ENCODE data around the gene WIZ. TPM values are rescaled to one million over a fixed set of nuclear protein-coding genes. Genes with fewer than 3 reads are reported as not detected.

WIZ gene
- total and polyA plus RNA-seq, 5 donors from 2014 or later, result 0.25 to 17.6 (median 1.0) TPM

DNA sequence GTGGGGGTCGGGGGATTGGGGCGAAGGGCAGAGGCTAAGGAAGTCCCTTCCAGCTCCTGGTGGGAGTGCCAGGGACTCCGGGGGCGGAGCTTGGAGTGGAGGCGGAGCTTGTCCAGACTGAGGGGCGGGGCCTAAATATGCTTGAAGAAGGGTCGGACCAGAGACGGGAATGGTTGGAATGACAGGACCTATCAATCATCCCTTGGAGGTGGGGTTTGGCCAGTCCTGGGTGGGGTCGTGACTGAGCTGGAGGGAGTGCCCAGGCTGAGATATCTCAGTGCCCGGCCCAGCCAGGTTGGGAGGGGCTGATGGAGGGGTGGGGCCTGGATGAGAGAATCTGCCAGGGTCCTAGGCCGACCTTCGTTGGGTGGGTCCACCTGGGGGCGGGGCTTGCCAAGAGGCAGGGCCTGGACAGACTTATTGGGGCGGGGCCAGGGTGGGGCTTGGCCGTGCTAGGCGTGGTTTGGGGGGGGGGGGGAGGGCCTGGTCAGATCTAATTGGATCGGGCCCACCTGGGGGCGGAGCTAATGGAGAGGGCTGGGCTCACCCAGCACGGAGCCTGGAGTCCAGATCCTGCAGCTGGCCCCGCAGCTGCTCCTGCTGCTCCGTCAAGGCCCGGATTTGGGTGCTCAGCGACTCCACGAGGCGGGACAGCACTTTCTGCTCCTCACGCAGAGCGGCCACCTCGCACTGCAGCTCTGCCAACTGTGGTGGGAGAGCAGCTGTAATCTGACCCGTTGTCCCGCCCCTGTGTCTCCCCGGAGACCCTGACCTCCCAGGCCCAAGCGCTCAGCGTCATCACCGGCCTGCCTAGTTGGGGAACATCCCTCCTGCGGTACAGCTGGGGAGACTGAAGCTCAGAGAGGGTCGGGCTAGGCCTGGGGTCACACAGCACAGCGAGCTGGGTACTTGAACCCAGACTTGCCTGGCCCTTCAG is 2.6 kb upstream of the WIZ start:
- H3K27ac ChIP-seq (ENCODE audit: insufficient read depth, low read length, poor library complexity, severe bottlenecking), result peak overlapping the region; percentile 23
- Mint-ChIP-seq H3K4me3 (peak overlapping the region in 1 of 4 donors; percentile 48), H3K36me3 (peaks cover 32% of the 10 kb centered on the region), H3K4me1 (peaks cover 0 to 35% (median 24%) of the 10 kb centered on the region in 4 donors), H3K27ac (no peak overlapping the region), H3K9me3 (peaks cover 0 to 3% (median 0%) of the 10 kb centered on the region in 7 donors), H3K27me3 (peaks cover 9% of the 10 kb centered on the region)
- H3K4me1 ChIP-seq (ENCODE audit: control insufficient read depth, insufficient read depth, low read length, poor library complexity, severe bottlenecking), result peaks cover 12% of the 10 kb centered on the region
- no peak overlapping the region for H3K4me3 ChIP-seq (ENCODE audit: low read depth, low read length)
- H3K9me3 ChIP-seq (ENCODE audit: control insufficient read depth in 2 of 2, low read length in 2 of 2), result no peaks in the 10 kb centered on the region
- H3K27me3 ChIP-seq (ENCODE audit: control insufficient read depth, insufficient read depth, low read length), result no peaks in the 10 kb centered on the region
- DNase-seq, result no peak
- no peak for ATAC-seq (ENCODE audit: low read depth in 2 of 2)
- peaks cover 48% of the 10 kb centered on the region for H3K36me3 ChIP-seq (ENCODE audit: control insufficient read depth, insufficient read depth, low read length)

DNA sequence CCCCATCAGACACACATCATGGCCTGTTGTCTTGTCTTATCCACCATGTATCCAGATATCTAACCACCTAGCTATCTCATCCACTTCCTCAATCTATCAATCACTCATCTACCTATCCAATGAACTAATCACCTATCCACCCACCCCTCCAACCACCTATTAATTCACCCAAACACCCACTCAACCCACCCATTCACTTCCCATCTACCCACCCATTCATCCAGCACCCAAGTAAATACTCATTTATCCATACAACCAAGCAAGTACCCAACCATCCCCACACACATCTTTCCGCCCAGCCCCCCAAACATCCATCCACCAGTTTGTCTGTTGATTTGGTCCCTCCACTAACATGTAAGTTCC is 753 bp upstream of the WIZ start:
- H3K27ac ChIP-seq (ENCODE audit: insufficient read depth, low read length, poor library complexity, severe bottlenecking), result peak overlapping the region; percentile 77
- Mint-ChIP-seq H3K27ac (peak overlapping the region; percentile 88 to 96 (median 93)), H3K9me3 (peaks cover 0 to 3% (median 0%) of the 10 kb centered on the region in 7 donors), H3K4me1 (peaks cover 0 to 37% (median 25%) of the 10 kb centered on the region in 4 donors), H3K4me3 (peak overlapping the region; percentile 83 to 90 (median 88)), H3K36me3 (peaks cover 30% of the 10 kb centered on the region), H3K27me3 (peaks cover 9% of the 10 kb centered on the region)
- ATAC-seq (ENCODE audit: low read depth in 2 of 2), result no peak
- no peaks in the 10 kb centered on the region for H3K9me3 ChIP-seq (ENCODE audit: control insufficient read depth in 2 of 2, low read length in 2 of 2)
- peaks cover 36% of the 10 kb centered on the region for H3K36me3 ChIP-seq (ENCODE audit: control insufficient read depth, insufficient read depth, low read length)
- H3K4me3 ChIP-seq (ENCODE audit: low read depth, low read length), result no peak overlapping the region
- peaks cover 12% of the 10 kb centered on the region for H3K4me1 ChIP-seq (ENCODE audit: control insufficient read depth, insufficient read depth, low read length, poor library complexity, severe bottlenecking)
- no peaks in the 10 kb centered on the region for H3K27me3 ChIP-seq (ENCODE audit: control insufficient read depth, insufficient read depth, low read length)
- no peak for DNase-seq

DNA sequence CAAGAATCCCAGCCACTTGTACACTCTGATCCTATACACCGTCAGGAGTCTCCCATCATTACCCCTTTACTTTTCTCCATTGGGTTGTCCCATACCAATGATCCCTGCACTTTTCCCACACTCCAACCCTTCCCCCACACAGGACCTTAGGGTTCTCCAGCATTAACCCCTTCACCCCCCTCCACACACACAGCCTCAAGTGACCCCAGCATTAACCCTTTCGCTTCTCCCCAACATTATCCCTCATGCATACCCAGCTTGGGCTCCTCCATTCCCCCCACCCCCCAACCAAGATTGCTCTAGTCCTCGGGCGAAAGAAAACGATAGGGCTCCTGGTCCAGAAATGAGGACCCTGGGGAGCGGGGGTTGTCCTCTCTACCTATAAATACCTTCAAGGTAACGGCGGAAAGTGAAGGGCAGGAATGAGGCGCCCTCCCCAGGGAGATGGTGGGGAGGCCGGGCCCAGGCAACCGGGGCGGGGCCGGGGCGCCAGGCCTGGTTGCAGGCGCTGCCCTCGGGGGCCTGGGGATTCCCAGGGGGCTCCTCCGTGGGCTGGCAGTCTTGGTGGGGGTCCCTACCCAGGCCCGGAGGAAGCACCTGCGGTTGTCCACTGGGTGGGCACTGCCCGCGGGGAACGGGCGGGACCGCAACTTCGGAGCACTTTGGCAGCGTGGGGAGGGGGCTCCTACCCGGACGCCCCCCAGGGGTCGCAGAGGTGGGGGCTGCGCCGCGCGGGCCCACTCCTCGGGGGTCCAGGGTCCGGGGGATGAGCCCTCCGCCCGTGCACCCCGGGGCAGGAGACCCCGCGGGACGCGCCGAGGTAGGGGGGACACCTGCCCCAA is 757 bp downstream of the WIZ start:
- H3K9me3 Mint-ChIP-seq, result no peaks in the 10 kb centered on the region
- no peaks in the 10 kb centered on the region for H3K27me3 ChIP-seq (ENCODE audit: control insufficient read depth, insufficient read depth, low read length)
- peak overlapping the region; percentile 38 to 76 (median 65) for H3K27ac Mint-ChIP-seq
- H3K36me3 Mint-ChIP-seq, result peaks cover 19% of the 10 kb centered on the region
- peak overlapping the region; percentile 74 to 87 (median 78) for H3K4me3 Mint-ChIP-seq
- DNase-seq, result no peak
- peaks cover 0 to 27% (median 20%) of the 10 kb centered on the region in 4 donors for H3K4me1 Mint-ChIP-seq
- ATAC-seq (ENCODE audit: low read depth in 2 of 2), result no peak
- no peak overlapping the region for H3K4me3 ChIP-seq (ENCODE audit: low read depth, low read length)
- peaks cover 9% of the 10 kb centered on the region for H3K27me3 Mint-ChIP-seq
- peaks cover 21% of the 10 kb centered on the region for H3K36me3 ChIP-seq (ENCODE audit: control insufficient read depth, insufficient read depth, low read length)
- H3K4me1 ChIP-seq (ENCODE audit: control insufficient read depth, insufficient read depth, low read length, poor library complexity, severe bottlenecking), result peaks cover 12% of the 10 kb centered on the region
- peak overlapping the region; percentile 51 for H3K27ac ChIP-seq (ENCODE audit: insufficient read depth, low read length, poor library complexity, severe bottlenecking)
- H3K9me3 ChIP-seq (ENCODE audit: control insufficient read depth in 2 of 2, low read length in 2 of 2), result no peaks in the 10 kb centered on the region

- ATAC-seq (ENCODE audit: low read depth in 2 of 2), result no peak
Measured at GRCh38 chr19:15448044-15448777, 1.5 kb downstream of the WIZ start.

GRCh38 chr19:15447057-15447456 is 2.7 kb downstream of the WIZ start:
- Histone ChIP-seq H3K27ac (ENCODE audit: insufficient read depth, low read length, poor library complexity, severe bottlenecking) (no peak overlapping the region), H3K4me1 (ENCODE audit: control insufficient read depth, insufficient read depth, low read length, poor library complexity, severe bottlenecking) (peaks cover 12% of the 10 kb centered on the region), H3K9me3 (ENCODE audit: control insufficient read depth in 2 of 2, low read length in 2 of 2) (no peaks in the 10 kb centered on the region), H3K4me3 (ENCODE audit: low read depth, low read length) (no peak overlapping the region), H3K27me3 (ENCODE audit: control insufficient read depth, insufficient read depth, low read length) (no peaks in the 10 kb centered on the region), H3K36me3 (ENCODE audit: control insufficient read depth, insufficient read depth, low read length) (peaks cover 5% of the 10 kb centered on the region)
- DNase-seq (no peak), ATAC-seq (ENCODE audit: low read depth in 2 of 2) (no peak)
- no peak overlapping the region for H3K27ac Mint-ChIP-seq
- H3K4me1 Mint-ChIP-seq, result peaks cover 0 to 34% (median 18%) of the 10 kb centered on the region in 4 donors
- H3K36me3 Mint-ChIP-seq, result peaks cover 13% of the 10 kb centered on the region
- H3K4me3 Mint-ChIP-seq, result peak overlapping the region in 2 of 4 donors; percentile 48 to 87
- H3K9me3 Mint-ChIP-seq, result no peaks in the 10 kb centered on the region
- peaks cover 9% of the 10 kb centered on the region for H3K27me3 Mint-ChIP-seq

More at GRCh38 chr19:15448044-15448777, 1.5 kb downstream of the WIZ start:
- Mint-ChIP-seq H3K9me3 (no peaks in the 10 kb centered on the region), H3K4me1 (peaks cover 0 to 31% (median 18%) of the 10 kb centered on the region in 4 donors), H3K27ac (peak overlapping the region in 2 of 3 donors; percentile 65 to 76), H3K27me3 (peaks cover 9% of the 10 kb centered on the region), H3K36me3 (peaks cover 13% of the 10 kb centered on the region), H3K4me3 (peak overlapping the region; percentile 75 to 87 (median 84))
- Histone ChIP-seq H3K27ac (ENCODE audit: insufficient read depth, low read length, poor library complexity, severe bottlenecking) (no peak overlapping the region), H3K4me1 (ENCODE audit: control insufficient read depth, insufficient read depth, low read length, poor library complexity, severe bottlenecking) (peaks cover 12% of the 10 kb centered on the region), H3K27me3 (ENCODE audit: control insufficient read depth, insufficient read depth, low read length) (no peaks in the 10 kb centered on the region), H3K9me3 (ENCODE audit: control insufficient read depth in 2 of 2, low read length in 2 of 2) (no peaks in the 10 kb centered on the region), H3K36me3 (ENCODE audit: control insufficient read depth, insufficient read depth, low read length) (peaks cover 13% of the 10 kb centered on the region), H3K4me3 (ENCODE audit: low read depth, low read length) (no peak overlapping the region)
- no peak for DNase-seq

GRCh38 chr19:15445807-15446376 is 3.9 kb downstream of the WIZ start:
- peaks cover 12% of the 10 kb centered on the region for H3K4me1 ChIP-seq (ENCODE audit: control insufficient read depth, insufficient read depth, low read length, poor library complexity, severe bottlenecking)
- H3K27ac ChIP-seq (ENCODE audit: insufficient read depth, low read length, poor library complexity, severe bottlenecking), result no peak overlapping the region
- no peaks in the 10 kb centered on the region for H3K9me3 ChIP-seq (ENCODE audit: control insufficient read depth in 2 of 2, low read length in 2 of 2)
- peaks cover 7% of the 10 kb centered on the region for H3K36me3 Mint-ChIP-seq
- peak overlapping the region in 2 of 4 donors; percentile 21 to 47 for H3K4me3 Mint-ChIP-seq
- H3K27me3 Mint-ChIP-seq, result peaks cover 9% of the 10 kb centered on the region
- no peaks in the 10 kb centered on the region for H3K36me3 ChIP-seq (ENCODE audit: control insufficient read depth, insufficient read depth, low read length)
- no peaks in the 10 kb centered on the region for H3K9me3 Mint-ChIP-seq
- H3K4me3 ChIP-seq (ENCODE audit: low read depth, low read length), result no peak overlapping the region
- no peaks in the 10 kb centered on the region for H3K27me3 ChIP-seq (ENCODE audit: control insufficient read depth, insufficient read depth, low read length)
- no peak for ATAC-seq (ENCODE audit: low read depth in 2 of 2)
- peaks cover 0 to 22% (median 13%) of the 10 kb centered on the region in 4 donors for H3K4me1 Mint-ChIP-seq
- H3K27ac Mint-ChIP-seq, result no peak overlapping the region
- DNase-seq, result no peak

GRCh38 chr19:15445227-15445605 is 4.5 kb downstream of the WIZ start:
- H3K4me3 Mint-ChIP-seq, result peak overlapping the region in 1 of 4 donors; percentile 47
- peak overlapping the region in 1 of 3 donors; percentile 20 for H3K27ac Mint-ChIP-seq
- ATAC-seq (ENCODE audit: low read depth in 2 of 2), result no peak

More at GRCh38 chr19:15445227-15445605, 4.5 kb downstream of the WIZ start:
- peaks cover 3% of the 10 kb centered on the region for H3K36me3 Mint-ChIP-seq
- Histone ChIP-seq H3K36me3 (ENCODE audit: control insufficient read depth, insufficient read depth, low read length) (no peaks in the 10 kb centered on the region), H3K4me1 (ENCODE audit: control insufficient read depth, insufficient read depth, low read length, poor library complexity, severe bottlenecking) (peaks cover 11% of the 10 kb centered on the region), H3K9me3 (ENCODE audit: control insufficient read depth in 2 of 2, low read length in 2 of 2) (no peaks in the 10 kb centered on the region), H3K27ac (ENCODE audit: insufficient read depth, low read length, poor library complexity, severe bottlenecking) (no peak overlapping the region), H3K4me3 (ENCODE audit: low read depth, low read length) (no peak overlapping the region), H3K27me3 (ENCODE audit: control insufficient read depth, insufficient read depth, low read length) (no peaks in the 10 kb centered on the region)
- H3K9me3 Mint-ChIP-seq, result no peaks in the 10 kb centered on the region
- peaks cover 2% of the 10 kb centered on the region for H3K27me3 Mint-ChIP-seq
- DNase-seq, result no peak
- H3K4me1 Mint-ChIP-seq, result peaks cover 0 to 15% (median 10%) of the 10 kb centered on the region in 4 donors

Data from CD4-positive, CD25-positive, alpha-beta regulatory T cell (primary cell).